Loucy (cell line): ENCODE results near the gene SSBP4.

Source experiments
- H2AFZ ChIP-seq: fragments of 200-600 bp; sonication (generic); 2 replicates; pipeline ENCODE4 v1.6.0; 2016; ENCODE audit warnings: antibody characterized with exemption, mild to moderate bottlenecking, low read length, moderate library complexity
- H3F3A ChIP-seq: fragments of 200-600 bp; 2 replicates; pipeline ENCODE4 v1.6.0; 2016; ENCODE audit warnings: antibody characterized with exemption, low read depth, mild to moderate bottlenecking
- H3K27me3 ChIP-seq: fragments of 200-600 bp; sonication (generic); 2 replicates; pipeline ENCODE4 v1.6.1; 2014; ENCODE audit warnings: low read length, mild to moderate bottlenecking; ENCODE audit not compliant: insufficient read depth, poor library complexity, severe bottlenecking
- H3K36me3 ChIP-seq: fragments of 200-600 bp; sonication (generic); 2 replicates; pipeline ENCODE4 v1.6.1; 2016; ENCODE audit warnings: low read length; ENCODE audit not compliant: insufficient read depth
- H3K4me1 ChIP-seq: fragments of 200-600 bp; sonication (generic); 2 replicates; pipeline ENCODE4 v1.5.1; 2014; ENCODE audit warnings: low read length, mild to moderate bottlenecking; ENCODE audit not compliant: insufficient read depth, poor library complexity, severe bottlenecking
- H3K4me2 ChIP-seq: fragments of 200-600 bp; sonication (generic); 2 replicates; pipeline ENCODE4 v1.6.0; 2014; ENCODE audit warnings: antibody characterized with exemption, low read length, low read depth, mild to moderate bottlenecking; ENCODE audit not compliant: poor library complexity, severe bottlenecking
- H3K4me3 ChIP-seq: fragments of 200-600 bp; sonication (generic); 2 replicates; pipeline ENCODE4 v1.5.1; 2014; ENCODE audit warnings: low read length, mild to moderate bottlenecking, mixed read lengths; ENCODE audit not compliant: poor library complexity, severe bottlenecking
- H3K79me2 ChIP-seq: fragments of 200-600 bp; sonication (generic); 2 replicates; pipeline ENCODE4 v1.6.1; 2014; ENCODE audit warnings: low read length; ENCODE audit not compliant: insufficient read depth
- H3K9ac ChIP-seq: fragments of 200-600 bp; sonication (generic); 2 replicates; pipeline ENCODE4 v1.6.0; 2014; ENCODE audit warnings: mild to moderate bottlenecking, low read depth, low read length, moderate library complexity; ENCODE audit not compliant: poor library complexity, severe bottlenecking
- H3K9me2 ChIP-seq: fragments of 200-600 bp; sonication (generic); replicated peaks from 2 replicates; pipeline ENCODE4 v1.6.1; 2016; ENCODE audit warnings: low read depth, low read length, mixed read lengths
- H3K9me3 ChIP-seq: fragments of 200-600 bp; sonication (generic); 2 replicates; pipeline ENCODE4 v1.6.1; 2014; ENCODE audit warnings: mild to moderate bottlenecking, antibody characterized with exemption, low read length, low read depth; ENCODE audit not compliant: insufficient read depth
- H4K20me1 ChIP-seq: fragments of 200-600 bp; sonication (generic); 2 replicates; pipeline ENCODE4 v1.6.0; 2014; ENCODE audit warnings: antibody characterized with exemption, low read length, mild to moderate bottlenecking; ENCODE audit not compliant: insufficient read depth, poor library complexity, severe bottlenecking
- CTCF ChIP-seq: fragments of 200-600 bp; sonication (generic); conservative IDR thresholded peaks from 2 replicates; pipeline ENCODE4 v1.5.1; 2014; ENCODE audit warnings: mild to moderate bottlenecking, antibody characterized with exemption, low read length
- EZH2phosphoT487 ChIP-seq: fragments of 200-600 bp; IDR thresholded peaks from 2 replicates; pipeline ENCODE4 v1.6.1; 2018; ENCODE audit warnings: antibody characterized with exemption, mild to moderate bottlenecking, moderate library complexity, borderline replicate concordance

Gene SSBP4

GRCh38 chr19:18480006-18480691 is 61.0 kb downstream of the SSBP4 start:
- H4K20me1 ChIP-seq = peaks cover 18% of the 10 kb centered on the region
- no peaks in the 10 kb centered on the region for H3F3A ChIP-seq
- peaks cover 10% of the 10 kb centered on the region for H3K4me1 ChIP-seq
- H3K9me2 ChIP-seq = no peaks in the 10 kb centered on the region
- TF ChIP-seq CTCF = no peak
- TF ChIP-seq EZH2phosphoT487 = no peak
- no peak overlapping the region for H3K9ac ChIP-seq
- no peaks in the 10 kb centered on the region for H3K36me3 ChIP-seq
- peaks cover 93% of the 10 kb centered on the region for H3K79me2 ChIP-seq
- H3K27me3 ChIP-seq = no peaks in the 10 kb centered on the region
- no peaks in the 10 kb centered on the region for H3K9me3 ChIP-seq
- H3K4me3 ChIP-seq = no peak overlapping the region
- H3K4me2 ChIP-seq = no peak overlapping the region
- no peak overlapping the region for H2AFZ ChIP-seq

- H3K4me2 ChIP-seq = no peak overlapping the region
- no peak overlapping the region for H3K9ac ChIP-seq
- peaks cover 94% of the 10 kb centered on the region for H3K79me2 ChIP-seq
- TF ChIP-seq EZH2phosphoT487 (no peak), CTCF (no peak)
- H3K4me1 ChIP-seq = peaks cover 10% of the 10 kb centered on the region
- H3K27me3 ChIP-seq = no peaks in the 10 kb centered on the region
- no peaks in the 10 kb centered on the region for H3K9me2 ChIP-seq
- no peaks in the 10 kb centered on the region for H3F3A ChIP-seq
- H3K36me3 ChIP-seq = no peaks in the 10 kb centered on the region
- no peaks in the 10 kb centered on the region for H3K9me3 ChIP-seq
- H2AFZ ChIP-seq = no peak overlapping the region
- H3K4me3 ChIP-seq = no peak overlapping the region
- peaks cover 23% of the 10 kb centered on the region for H4K20me1 ChIP-seq
Observed at GRCh38 chr19:18481505-18482222, 62.5 kb downstream of the SSBP4 start.

GRCh38 chr19:18483119-18483890 is 64.1 kb downstream of the SSBP4 start:
- no peak overlapping the region for H3K4me2 ChIP-seq
- no peak overlapping the region for H3K9ac ChIP-seq
- H3K4me1 ChIP-seq = peaks cover 10% of the 10 kb centered on the region
- peaks cover 28% of the 10 kb centered on the region for H4K20me1 ChIP-seq
- H3K36me3 ChIP-seq = no peaks in the 10 kb centered on the region
- no peak overlapping the region for H3K4me3 ChIP-seq
- H2AFZ ChIP-seq = no peak overlapping the region
- no peaks in the 10 kb centered on the region for H3K9me2 ChIP-seq
- no peaks in the 10 kb centered on the region for H3K27me3 ChIP-seq
- no peaks in the 10 kb centered on the region for H3K9me3 ChIP-seq
- peaks cover 96% of the 10 kb centered on the region for H3K79me2 ChIP-seq
- no peak for TF ChIP-seq CTCF
- no peak for TF ChIP-seq EZH2phosphoT487
- H3F3A ChIP-seq = no peaks in the 10 kb centered on the region
